Lower leg skin (tissue), 4 donors: Measurements from ENCODE around the gene SLC41A3. TPM values are rescaled to one million over a fixed set of nuclear protein-coding genes. Genes with fewer than 3 reads are reported as not detected.

Source experiments
- DNase-seq, 2 donors: peaks; one replicate each; pipeline ENCODE4 v3.0.0-alpha.2; 2019; ENCODE audit warnings: low spot score in 2 of 2
- H3K4me3 ChIP-seq: fragments of 200-600 bp; sonication (generic); 2 replicates; pipeline ENCODE4 v1.5.1; 2017; ENCODE audit warnings: mild to moderate bottlenecking, low read depth; ENCODE audit not compliant: poor library complexity, severe bottlenecking
- CTCF ChIP-seq, 3 donors: fragments of 450-650 bp; IDR thresholded peaks; one replicate each; pipeline ENCODE4 v1.5.1; 2016; ENCODE audit warnings: antibody characterized with exemption in 3 of 3, mild to moderate bottlenecking in 3 of 3, moderate library complexity in 2 of 3
- POLR2A ChIP-seq, 2 donors: fragments of 450-650 bp; IDR thresholded peaks; one replicate each; pipeline ENCODE4 v1.6.1; 2016 to 2017; ENCODE audit warnings: antibody characterized with exemption in 2 of 2, mild to moderate bottlenecking in 1 of 2, moderate library complexity in 1 of 2
- WGBS, 2 donors: methylation state at CpG; one replicate each; pipeline ENCODE4 v1.1.5; 2018; 5-methylcytosine and 5-hydroxymethylcytosine counted together
- intact Hi-C: fragments of 100-400 bp; cut with DNase I; formaldehyde crosslinking; loops from one replicate; pipeline ENCODE4 v1.15.0; 2023; ENCODE audit warnings: low total_unique reads
- total RNA-seq, 4 donors: library from RNA; depleted of rRNA; stranded (reverse); fragments of >200 nt; gene quantifications; one replicate each; pipeline ENCODE4 v1.1.0, GENCODE V29; 2016

SLC41A3 gene
- total RNA-seq: 10 to 100 TPM; 31.6 to 41.1 (median 37.3) TPM

GRCh38 chr3:126083913-126084767, at the start of gene SLC41A3:
SLC41A3 (minus strand) TSS chr3:126084124; CDS start chr3:126068219, 15,905 bp downstream.
- intact Hi-C loops: no loop called here
- H3K4me3 ChIP-seq: peak within 1 kb of the TSS; percentile 50
- TF ChIP-seq POLR2A (IDR thresholded peaks at IDR 0.05): no peak
- TF ChIP-seq CTCF (IDR thresholded peaks at IDR 0.05): no peak
- WGBS, 2 donors: 1% methylated on average over 28 to 37 of the region's 72 CpGs
- DNase-seq: peak; percentile 89 to 98

- peak in 1 of 2 donors; percentile 85 for DNase-seq
- WGBS, 2 donors: 48 to 63% methylated on average over 2 to 6 of the region's 6 CpGs
- H3K4me3 ChIP-seq: no peak overlapping the region
- intact Hi-C loops: no loop called here
- TF ChIP-seq POLR2A (IDR thresholded peaks at IDR 0.05): no peak
- TF ChIP-seq CTCF (IDR thresholded peaks at IDR 0.05): no peak
Observed at GRCh38 chr3:126133606-126134005, 49.7 kb upstream of the SLC41A3 start.

- peak in 1 of 2 donors; percentile 79 for DNase-seq
- WGBS, 2 donors: 69 to 77% methylated on average over 14 of the region's 14 CpGs
- intact Hi-C loops: no loop called here
- TF ChIP-seq CTCF (IDR thresholded peaks at IDR 0.05): no peak
- TF ChIP-seq POLR2A (IDR thresholded peaks at IDR 0.05): no peak
- no peak overlapping the region for H3K4me3 ChIP-seq
Observed at GRCh38 chr3:126132751-126133511, 49.0 kb upstream of the SLC41A3 start.

GRCh38 chr3:126131881-126132750, 48.2 kb upstream of the SLC41A3 start:
- intact Hi-C loops: no loop called here
- H3K4me3 ChIP-seq: no peak overlapping the region
- WGBS, 2 donors: 73 to 85% methylated on average over 16 of the region's 16 CpGs
- TF ChIP-seq CTCF (IDR thresholded peaks at IDR 0.05) (no peak), POLR2A (IDR thresholded peaks at IDR 0.05) (no peak)
- DNase-seq: peak in 1 of 2 donors; percentile 64

GRCh38 chr3:126130981-126131745, 47.2 kb upstream of the SLC41A3 start:
- 85 to 88% methylated on average over 17 to 19 of the region's 19 CpGs for WGBS, 2 donors
- DNase-seq: peak in 1 of 2 donors; percentile 71
- TF ChIP-seq CTCF (IDR thresholded peaks at IDR 0.05) (no peak), POLR2A (IDR thresholded peaks at IDR 0.05) (no peak)
- intact Hi-C loops: no loop called here
- no peak overlapping the region for H3K4me3 ChIP-seq
